HEK293 (cell line): ENCODE results near the gene PTPRA.

ENCODE experiments used
- ZNF214 ChIP-seq: fragments of 450-650 bp; formaldehyde crosslinking; IDR thresholded peaks from 2 replicates; pipeline ENCODE4 v1.5.1; 2017; ENCODE audit warnings: missing biosample characterization, mild to moderate bottlenecking, missing genetic modification characterization, borderline replicate concordance
- ZXDB ChIP-seq: fragments of 450-650 bp; formaldehyde crosslinking; IDR thresholded peaks from 2 replicates; pipeline ENCODE4 v1.5.1; 2016; ENCODE audit warnings: missing biosample characterization, missing genetic modification characterization

DNA sequence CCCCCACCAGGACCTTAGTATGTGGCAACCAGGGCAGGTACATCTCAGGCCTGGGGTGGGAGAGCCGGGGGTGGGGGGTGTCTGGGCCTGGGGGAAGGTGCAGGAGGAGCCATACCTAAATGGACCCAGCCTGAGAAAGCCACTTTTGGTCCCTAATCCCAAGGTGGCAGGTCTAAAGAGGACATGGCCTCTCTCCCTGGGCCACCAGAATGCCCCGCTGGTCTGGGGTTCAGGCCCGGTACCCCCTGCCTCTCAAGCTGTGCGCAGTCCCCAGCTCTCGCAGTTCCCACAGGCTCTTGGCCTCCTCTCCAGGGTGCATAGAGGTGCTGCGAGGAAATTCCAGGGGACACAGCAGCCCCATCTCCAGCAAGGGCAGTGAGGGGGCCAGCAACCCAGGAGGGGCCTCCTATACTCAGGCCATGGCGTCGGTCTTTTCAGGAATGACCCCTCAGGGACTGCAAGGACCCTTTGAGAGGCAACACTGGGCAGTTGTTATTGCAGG is 212.3 kb downstream of the PTPRA start:
- TF ChIP-seq ZNF214 (no peak), ZXDB (tag by site-specific recombination) (no peak)
